HG03521 (cell line): ENCODE measurements around the gene ANO6.
"Not testable (repeated sequence)": the region's sequence is repeated elsewhere in the genome, so short reads cannot be mapped to it uniquely, and the experiment has no call there.

ENCODE experiments used
- ATAC-seq: cut with Tn5 transposase; IDR thresholded peaks from one replicate; pipeline ENCODE4 v1.9.1; 2021; ENCODE audit warnings: mild to moderate bottlenecking, moderate library complexity; ENCODE audit not compliant: unreplicated experiment

The ANO6 gene

GRCh38 chr12:45302621-45303369, 86.9 kb downstream of the ANO6 start:
- ATAC-seq, result no peak

- ATAC-seq, result no peak
Measured at GRCh38 chr12:45303945-45304344, 88.0 kb downstream of the ANO6 start.

- no peak for ATAC-seq
Measured at GRCh38 chr12:45304514-45305178, 88.8 kb downstream of the ANO6 start.

- ATAC-seq, result no peak
Measured at GRCh38 chr12:45305907-45306306, 90.0 kb downstream of the ANO6 start.

- no peak for ATAC-seq
Measured at GRCh38 chr12:45309836-45310626, 94.1 kb downstream of the ANO6 start.

GRCh38 chr12:45310627-45310968, 94.7 kb downstream of the ANO6 start:
- ATAC-seq, result no peak

GRCh38 chr12:45312012-45312411, 96.1 kb downstream of the ANO6 start:
- no peak for ATAC-seq

- ATAC-seq, result no peak
Measured at GRCh38 chr12:45314770-45315169, 98.9 kb downstream of the ANO6 start.

GRCh38 chr12:45315462-45315861, 99.6 kb downstream of the ANO6 start:
- no peak for ATAC-seq

GRCh38 chr12:45317261-45317660, 101.4 kb downstream of the ANO6 start:
- not testable (repeated sequence) for ATAC-seq

- ATAC-seq, result no peak
Measured at GRCh38 chr12:45322810-45323209, 106.9 kb downstream of the ANO6 start.

- no peak for ATAC-seq
Measured at GRCh38 chr12:45324391-45324790, 108.5 kb downstream of the ANO6 start.

GRCh38 chr12:45326358-45326975, 110.6 kb downstream of the ANO6 start:
- ATAC-seq, result no peak

- no peak for ATAC-seq
Measured at GRCh38 chr12:45327823-45328383, 112.0 kb downstream of the ANO6 start.

GRCh38 chr12:45329238-45329637, 113.3 kb downstream of the ANO6 start:
- no peak for ATAC-seq

- no peak for ATAC-seq
Measured at GRCh38 chr12:45329702-45330101, 113.8 kb downstream of the ANO6 start.

GRCh38 chr12:45331552-45331951, 115.7 kb downstream of the ANO6 start:
- ATAC-seq, result no peak

- no peak for ATAC-seq
Measured at GRCh38 chr12:45334396-45334795, 118.5 kb downstream of the ANO6 start.

GRCh38 chr12:45336331-45336730, 120.4 kb downstream of the ANO6 start:
- ATAC-seq, result no peak

- ATAC-seq, result no peak
Measured at GRCh38 chr12:45336762-45337596, 121.1 kb downstream of the ANO6 start.
